Osteoblast (primary cell): ENCODE results near the gene FGB. TPM values are rescaled to one million over a fixed set of nuclear protein-coding genes. Genes with fewer than 3 reads are reported as not detected.

ENCODE experiments used
- DNase-seq: peaks from one replicate; pipeline ENCODE4 v3.0.0; 2011; ENCODE audit warnings: low spot score, mixed read lengths; ENCODE audit not compliant: insufficient read length; ENCODE audit errors: missing footprints
- H2AFZ ChIP-seq: 2 replicates; pipeline ENCODE4 v1.6.0; 2011; ENCODE audit warnings: mild to moderate bottlenecking, low read length
- H3K27ac ChIP-seq: 2 replicates; pipeline ENCODE4 v1.5.1; 2011; ENCODE audit warnings: mild to moderate bottlenecking, low read depth, low read length, moderate library complexity
- H3K27me3 ChIP-seq: 2 replicates; pipeline ENCODE4 v1.6.0; 2012; ENCODE audit warnings: mild to moderate bottlenecking, control low read depth, inconsistent platforms, low read length, moderate library complexity; ENCODE audit not compliant: insufficient read depth
- H3K36me3 ChIP-seq: 2 replicates; pipeline ENCODE4 v1.5.1; 2011; ENCODE audit warnings: mild to moderate bottlenecking, low read length, control low read depth, moderate library complexity; ENCODE audit not compliant: insufficient read depth
- H3K4me1 ChIP-seq: 2 replicates; pipeline ENCODE4 v1.5.1; 2011; ENCODE audit warnings: mild to moderate bottlenecking, low read length, control low read depth, moderate library complexity; ENCODE audit not compliant: insufficient read depth
- H3K4me2 ChIP-seq: 2 replicates; pipeline ENCODE4 v1.6.0; 2011; ENCODE audit warnings: mild to moderate bottlenecking, low read length; ENCODE audit not compliant: insufficient read depth
- H3K4me3 ChIP-seq: fragments of 200-600 bp; sonication (generic); 3 replicates; pipeline ENCODE4 v1.5.1; 2012; ENCODE audit warnings: mild to moderate bottlenecking, low read length, inconsistent platforms; ENCODE audit not compliant: insufficient read depth
- H3K79me2 ChIP-seq: 2 replicates; pipeline ENCODE4 v1.6.0; 2012; ENCODE audit warnings: mild to moderate bottlenecking, low read length, control low read depth, inconsistent platforms; ENCODE audit not compliant: insufficient read depth
- H3K9me3 ChIP-seq: 2 replicates; pipeline ENCODE4 v1.5.1; 2011; ENCODE audit warnings: low read depth, low read length, control low read depth
- H4K20me1 ChIP-seq: 2 replicates; pipeline ENCODE4 v1.6.0; 2012; ENCODE audit warnings: mild to moderate bottlenecking, low read length, control low read depth; ENCODE audit not compliant: insufficient read depth
- CTCF ChIP-seq: IDR thresholded peaks from 2 replicates; pipeline ENCODE4 v1.5.1; 2011; ENCODE audit warnings: mild to moderate bottlenecking, low read depth, low read length, moderate library complexity; ENCODE audit errors: extremely low read depth
- total RNA-seq: library from RNA; depleted of rRNA; stranded (reverse); fragments of >200 nt; gene quantifications from 2 replicates; pipeline ENCODE4 v1.2.3, GENCODE V29; 2012

Gene FGB
- total RNA-seq, 1 donor, result not detected

DNA sequence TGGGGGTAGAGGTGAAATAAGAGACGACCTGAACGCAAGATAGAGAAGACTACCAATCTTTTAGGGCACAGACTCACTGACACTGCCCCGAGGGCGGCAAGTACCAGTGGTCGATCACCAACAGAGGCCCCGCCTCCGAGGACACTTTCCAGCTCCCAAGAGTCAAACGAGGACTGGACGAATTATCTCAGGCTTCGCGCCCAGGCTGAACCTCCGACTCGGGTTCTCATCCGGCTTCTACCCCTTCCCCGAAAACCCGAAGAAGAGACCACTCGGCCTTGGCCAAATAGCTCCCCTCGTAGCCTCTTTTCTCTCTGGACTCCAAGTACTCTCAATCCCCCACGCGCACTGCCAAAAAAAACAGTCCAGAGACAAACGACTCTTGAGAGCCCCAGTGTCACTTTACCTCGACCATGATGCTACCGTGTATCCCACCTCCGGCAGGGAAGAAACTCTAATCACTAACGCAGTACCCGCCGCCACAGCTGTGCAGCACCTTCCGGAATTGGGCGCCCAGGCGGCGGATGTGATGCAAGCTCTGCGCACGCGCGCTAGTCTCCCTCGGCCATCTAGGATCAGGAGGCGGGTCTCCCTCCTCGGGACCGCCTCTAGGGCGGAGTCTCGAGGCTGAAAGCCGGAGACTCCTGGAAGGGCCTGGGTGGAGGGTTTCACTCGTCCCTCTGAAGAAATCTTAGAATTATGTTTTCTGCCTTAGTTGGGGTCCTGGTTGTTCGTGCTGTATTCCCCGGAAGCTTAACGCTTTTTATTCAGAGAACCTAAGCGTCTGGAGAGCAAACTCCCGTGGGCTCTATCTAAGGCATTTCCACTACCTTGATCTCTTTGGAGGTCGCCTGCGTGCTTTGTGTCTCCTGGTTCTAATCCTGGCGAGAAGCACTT, 12.7 kb upstream of the FGB start, which contains the start of gene PLRG1:
TSS of gene PLRG1 (minus strand) at position 507 of the 897 bp plus-strand sequence. CDS start at position 415, 92 bp downstream.
- Histone ChIP-seq H3K27me3 (no peaks in the 10 kb centered on the region), H3K27ac (peak within 1 kb of the TSS; percentile 91), H3K36me3 (peaks cover 27% of the 10 kb centered on the region), H2AFZ (peak within 1 kb of the TSS; percentile 97), H3K9me3 (no peaks in the 10 kb centered on the region), H3K79me2 (peaks cover 27% of the 10 kb centered on the region), H3K4me3 (peak within 1 kb of the TSS; percentile 96), H3K4me2 (peak within 1 kb of the TSS; percentile 100), H3K4me1 (peaks cover 13% of the 10 kb centered on the region), H4K20me1 (peaks cover 22% of the 10 kb centered on the region)
- peak; percentile 93 for DNase-seq
- no peak for TF ChIP-seq CTCF

DNA sequence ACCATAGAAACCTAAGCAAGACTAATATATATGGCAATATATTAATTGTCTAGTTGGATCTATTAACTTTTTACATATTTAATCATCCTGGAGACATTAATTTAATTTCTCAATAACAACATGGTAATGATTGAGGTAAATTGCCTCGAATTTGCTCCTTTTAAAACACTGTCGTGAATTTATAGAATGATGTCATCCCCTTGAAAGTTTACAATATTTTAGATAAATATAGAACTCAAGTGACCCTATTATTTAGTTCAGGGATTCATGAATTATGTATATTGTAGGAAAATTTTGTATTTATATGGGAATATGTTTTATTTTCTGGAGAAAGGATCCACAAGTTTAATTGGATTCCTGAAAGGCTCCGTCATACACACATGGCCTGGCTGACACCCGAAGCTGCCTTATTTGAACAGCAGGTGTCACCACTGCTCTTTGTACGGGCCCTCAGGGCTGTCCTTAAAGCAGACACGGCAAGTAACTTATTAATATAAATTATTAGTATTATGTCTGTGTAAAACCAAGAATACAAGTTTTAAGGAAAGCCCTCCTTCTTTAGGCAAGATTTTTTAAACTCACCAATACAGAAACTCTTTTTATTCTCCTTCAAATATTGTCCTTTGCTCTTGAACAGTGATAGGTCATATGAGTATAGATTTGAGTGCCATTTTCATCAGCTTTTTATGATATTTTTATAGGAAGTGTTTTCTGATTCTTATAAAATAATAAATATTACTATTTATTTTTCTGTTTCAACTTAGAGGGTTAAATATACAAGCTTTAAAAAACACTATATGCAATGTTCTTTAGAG, 10.7 kb upstream of the FGB start:
- peak; percentile 92 for TF ChIP-seq CTCF
- Histone ChIP-seq H3K4me3 (no peak overlapping the region), H3K4me2 (no peak overlapping the region), H3K9me3 (no peaks in the 10 kb centered on the region), H4K20me1 (peaks cover 22% of the 10 kb centered on the region), H3K27ac (no peak overlapping the region), H3K27me3 (no peaks in the 10 kb centered on the region), H3K4me1 (peaks cover 13% of the 10 kb centered on the region), H2AFZ (no peak overlapping the region), H3K79me2 (peaks cover 27% of the 10 kb centered on the region), H3K36me3 (peaks cover 7% of the 10 kb centered on the region)
- DNase-seq, result no peak

GRCh38 chr4:154559141-154559493, 3.7 kb upstream of the FGB start:
- no peak for TF ChIP-seq CTCF
- Histone ChIP-seq H4K20me1 (no peaks in the 10 kb centered on the region), H3K4me1 (peaks cover 17% of the 10 kb centered on the region), H3K9me3 (no peaks in the 10 kb centered on the region), H3K4me2 (no peak overlapping the region), H3K27ac (no peak overlapping the region), H3K4me3 (no peak overlapping the region), H3K79me2 (no peaks in the 10 kb centered on the region), H2AFZ (no peak overlapping the region), H3K36me3 (no peaks in the 10 kb centered on the region), H3K27me3 (no peaks in the 10 kb centered on the region)
- DNase-seq, result no peak
